ENCODE data around the gene DMRT1.

The DMRT1 gene

DNA sequence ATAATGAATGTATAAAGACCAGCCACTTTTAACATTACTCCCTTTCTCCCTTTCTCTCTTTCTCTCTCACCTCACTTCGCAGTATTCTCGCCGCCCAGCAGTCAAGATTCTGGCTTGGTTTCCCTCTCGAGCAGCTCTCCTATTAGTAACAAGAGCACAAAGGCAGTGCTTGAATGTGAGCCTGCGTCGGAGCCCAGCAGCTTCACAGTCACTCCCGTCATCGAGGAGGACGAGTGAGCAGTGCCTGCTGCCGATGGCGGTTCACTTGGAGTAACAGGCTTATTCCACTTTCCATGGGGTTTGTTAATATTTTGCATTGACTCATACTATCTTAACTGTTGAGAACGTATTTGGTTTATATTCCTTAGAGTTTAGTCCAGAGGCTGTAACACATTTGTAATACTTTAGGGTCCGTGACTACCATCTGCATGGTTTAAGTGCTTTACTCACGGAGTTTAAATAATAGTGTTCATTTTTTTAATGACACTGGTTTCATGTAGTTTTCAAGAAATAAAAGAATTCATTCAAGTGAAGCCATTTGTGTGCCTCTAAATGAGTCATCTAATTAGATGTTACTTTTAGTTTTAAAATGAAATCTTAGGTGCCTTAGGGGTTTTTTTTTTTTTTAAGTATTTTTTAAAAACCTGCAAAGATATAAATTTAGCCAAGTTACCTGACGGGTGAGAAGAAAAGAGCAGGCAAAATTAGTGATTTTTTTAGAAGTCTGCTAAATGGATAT lies 126.6 kb downstream of the DMRT1 start:
- TF ChIP-seq, protein P1, sequence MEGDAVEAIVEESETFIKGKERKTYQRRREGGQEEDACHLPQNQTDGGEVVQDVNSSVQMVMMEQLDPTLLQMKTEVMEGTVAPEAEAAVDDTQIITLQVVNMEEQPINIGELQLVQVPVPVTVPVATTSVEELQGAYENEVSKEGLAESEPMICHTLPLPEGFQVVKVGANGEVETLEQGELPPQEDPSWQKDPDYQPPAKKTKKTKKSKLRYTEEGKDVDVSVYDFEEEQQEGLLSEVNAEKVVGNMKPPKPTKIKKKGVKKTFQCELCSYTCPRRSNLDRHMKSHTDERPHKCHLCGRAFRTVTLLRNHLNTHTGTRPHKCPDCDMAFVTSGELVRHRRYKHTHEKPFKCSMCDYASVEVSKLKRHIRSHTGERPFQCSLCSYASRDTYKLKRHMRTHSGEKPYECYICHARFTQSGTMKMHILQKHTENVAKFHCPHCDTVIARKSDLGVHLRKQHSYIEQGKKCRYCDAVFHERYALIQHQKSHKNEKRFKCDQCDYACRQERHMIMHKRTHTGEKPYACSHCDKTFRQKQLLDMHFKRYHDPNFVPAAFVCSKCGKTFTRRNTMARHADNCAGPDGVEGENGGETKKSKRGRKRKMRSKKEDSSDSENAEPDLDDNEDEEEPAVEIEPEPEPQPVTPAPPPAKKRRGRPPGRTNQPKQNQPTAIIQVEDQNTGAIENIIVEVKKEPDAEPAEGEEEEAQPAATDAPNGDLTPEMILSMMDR (IDR thresholded peaks at IDR 0.05; ENCODE audit: control insufficient read depth, extremely low read depth, insufficient read depth): no peak
- H3K4me3 ChIP-seq (ENCODE audit: low read depth, low read length): no peak overlapping the region
- DNase-seq (ENCODE audit: low read depth): no peak

DNA sequence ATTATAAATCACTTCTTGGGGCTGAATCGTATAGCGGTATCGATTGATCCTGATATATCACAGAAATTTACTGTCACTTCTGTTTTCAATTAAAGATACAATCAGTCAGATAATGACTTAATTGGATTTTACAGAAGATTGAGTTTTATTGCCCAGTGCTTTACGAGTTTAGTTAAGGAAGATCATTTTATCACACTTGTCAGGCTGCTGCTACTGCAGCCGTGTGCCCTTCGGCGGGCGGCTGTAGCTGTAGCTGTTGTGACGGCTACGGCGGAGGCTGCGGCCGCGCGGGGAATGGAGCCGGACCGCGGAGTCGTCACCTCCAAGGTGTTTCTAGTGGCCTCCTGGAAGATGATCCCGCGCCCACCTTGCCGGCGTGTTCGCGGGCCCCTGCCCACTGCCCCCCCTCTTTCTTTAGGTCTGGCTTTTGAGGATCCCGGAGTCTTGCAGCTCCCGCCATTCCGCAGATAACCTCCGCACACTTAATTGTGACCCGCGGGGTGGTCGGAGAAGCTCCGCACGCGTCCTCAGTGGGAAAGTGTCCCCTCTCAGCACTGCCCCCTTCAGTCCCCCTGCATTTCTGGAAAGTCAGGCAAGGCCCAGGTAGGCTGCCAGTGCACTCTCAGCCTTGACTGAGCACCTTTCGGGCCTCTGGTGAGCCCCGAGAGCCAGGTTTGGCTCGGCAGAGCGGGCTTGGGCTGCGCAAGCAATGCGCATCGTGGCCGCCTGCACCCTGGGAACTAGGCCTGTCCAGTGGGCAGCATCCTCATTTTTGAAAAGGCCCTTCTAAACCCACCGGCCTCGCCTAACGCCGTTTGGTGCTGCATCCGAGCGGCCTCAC lies 128.0 kb downstream of the DMRT1 start:
- no peak for DNase-seq (ENCODE audit: low read depth)
- TF ChIP-seq, protein P1 (IDR thresholded peaks at IDR 0.05; ENCODE audit: control insufficient read depth, extremely low read depth, insufficient read depth): no peak; the same call in 1 of the 2 replicates
- H3K4me3 ChIP-seq (ENCODE audit: low read depth, low read length): no peak overlapping the region

DNA sequence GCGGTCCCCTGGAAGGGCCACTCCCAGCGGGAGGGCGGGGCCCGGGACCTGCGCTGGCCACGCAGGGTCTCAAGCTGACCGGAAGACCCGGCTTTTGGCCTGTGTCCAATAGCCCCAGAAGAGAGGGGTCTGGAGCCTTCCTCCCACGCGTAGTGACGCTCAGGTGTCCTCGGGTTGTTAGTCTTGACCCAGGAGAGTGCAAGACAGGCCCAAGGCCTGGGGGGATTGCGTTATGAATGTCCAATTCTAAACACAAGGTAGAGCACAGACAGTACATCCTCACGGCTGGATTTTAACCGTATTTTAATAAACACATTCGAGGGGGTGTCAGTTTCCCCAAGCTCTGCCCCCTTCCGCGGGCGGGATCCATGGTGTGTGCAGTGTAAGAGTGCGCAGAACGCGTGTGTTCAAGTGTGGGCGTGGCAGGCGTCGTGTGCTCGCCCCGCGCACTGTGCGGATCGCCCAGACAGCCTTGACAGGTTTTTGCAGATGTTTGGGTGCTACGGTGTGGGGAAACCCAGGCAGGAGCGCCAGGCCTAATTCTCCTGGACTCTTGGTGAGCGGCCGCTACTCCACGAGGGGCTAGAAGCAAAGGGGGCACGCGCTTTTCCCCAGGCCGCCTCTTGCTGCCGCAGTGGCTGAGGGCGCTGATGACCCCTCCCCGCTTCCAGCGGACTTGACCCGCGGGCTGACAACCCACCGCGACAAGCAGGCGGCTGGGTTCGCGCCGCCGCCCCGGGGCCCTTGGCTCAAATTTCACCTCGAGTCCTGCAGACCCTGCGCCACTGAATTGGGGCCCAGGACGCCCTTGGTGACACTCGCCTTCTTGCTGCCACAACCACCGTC lies 128.9 kb downstream of the DMRT1 start:
- DNase-seq (ENCODE audit: low read depth): no peak
- TF ChIP-seq, protein P1 (IDR thresholded peaks at IDR 0.05; ENCODE audit: control insufficient read depth, extremely low read depth, insufficient read depth): no peak
- H3K4me3 ChIP-seq (ENCODE audit: low read depth, low read length): no peak overlapping the region

DNA sequence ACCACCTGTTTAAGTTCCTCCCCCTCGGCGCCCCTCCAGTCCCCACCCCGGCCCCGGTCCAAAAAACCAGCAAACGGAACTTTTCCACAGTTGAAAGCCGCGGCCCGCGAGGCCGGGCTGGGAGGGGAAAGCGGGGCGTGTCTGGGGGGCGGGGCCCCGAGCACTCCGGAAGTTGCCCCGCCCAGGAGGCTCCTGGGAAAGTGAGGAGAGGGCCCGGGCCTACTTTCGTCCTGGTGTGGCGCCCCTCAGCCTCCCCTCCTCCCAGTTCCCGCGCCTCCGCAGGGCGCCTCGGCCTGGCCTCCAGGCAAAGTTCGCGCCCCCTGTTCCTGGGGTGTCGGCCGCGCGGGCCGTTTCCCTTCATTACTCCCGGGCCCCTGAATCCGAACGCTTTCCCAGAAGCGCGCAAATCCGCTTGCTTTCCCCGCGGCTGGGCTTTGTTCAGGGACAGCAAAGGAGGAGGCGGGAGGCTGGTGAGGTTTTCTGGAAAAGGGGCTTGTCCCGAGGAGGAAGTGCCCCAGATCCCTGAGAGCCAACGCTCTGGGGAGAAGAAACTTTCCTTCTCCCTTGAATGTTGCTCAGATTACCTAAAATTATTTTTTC lies 130.5 kb downstream of the DMRT1 start:
- no peak overlapping the region for H3K4me3 ChIP-seq (ENCODE audit: low read depth, low read length)
- no peak for DNase-seq (ENCODE audit: low read depth)

DNA sequence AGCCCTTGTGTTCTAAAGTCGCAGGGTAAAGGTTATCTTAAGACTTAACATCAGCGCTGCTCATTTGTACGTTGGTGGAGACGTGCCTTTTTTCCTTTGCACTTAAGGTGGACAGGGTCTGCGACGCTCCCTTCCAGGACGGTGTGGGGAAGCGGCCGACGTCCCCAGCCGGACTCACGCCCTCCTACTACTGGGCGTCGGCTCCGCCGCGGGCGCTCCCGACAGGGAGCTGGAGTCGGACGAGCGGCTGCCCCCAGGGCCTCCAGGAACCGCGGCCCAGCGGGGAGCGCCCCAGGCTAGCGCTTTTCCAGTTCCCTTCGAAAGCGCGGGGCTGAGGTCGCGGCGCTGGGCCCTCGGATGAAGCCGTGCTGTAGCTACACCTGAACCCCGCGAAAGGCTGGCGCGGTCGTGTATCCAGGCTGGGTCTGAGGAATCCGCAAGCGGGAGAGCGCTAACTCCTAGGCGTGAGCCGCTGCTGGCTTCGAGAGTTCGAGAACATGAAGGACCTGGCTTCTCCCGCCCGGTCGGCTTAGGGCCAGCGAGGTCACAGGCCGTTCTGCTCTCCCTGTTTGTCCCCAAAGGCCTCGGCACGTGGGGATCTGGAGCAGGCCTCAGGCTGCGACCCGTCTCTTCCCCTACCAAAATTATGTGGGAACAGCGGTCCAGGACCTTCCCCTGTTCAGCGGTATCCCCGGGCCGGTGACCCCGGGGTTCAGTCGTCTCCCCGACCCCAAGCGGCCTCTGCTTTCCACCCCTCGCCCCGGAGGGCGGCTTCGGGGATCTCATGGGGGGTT lies 131.2 kb downstream of the DMRT1 start:
- TF ChIP-seq, protein P1 (IDR thresholded peaks at IDR 0.05; ENCODE audit: control insufficient read depth, extremely low read depth, insufficient read depth): no peak
- H3K4me3 ChIP-seq (ENCODE audit: low read depth, low read length): no peak overlapping the region
- DNase-seq (ENCODE audit: low read depth): no peak

More for the DNA sequence above, 130.5 kb downstream of the DMRT1 start:
- TF ChIP-seq, protein P1 (IDR thresholded peaks at IDR 0.05; ENCODE audit: control insufficient read depth, extremely low read depth, insufficient read depth): no peak
